ENCODE data around the gene CHKA. TPM values are rescaled to one million over a fixed set of nuclear protein-coding genes. Genes with fewer than 3 reads are reported as not detected.

CHKA gene
- total RNA-seq, 1 experiment from 2014 or later, result 136 TPM

- Histone ChIP-seq H3K9me3 (ENCODE audit: control insufficient read depth, insufficient read depth, low read depth, low read length) (no peaks in the 10 kb centered on the region), H3K27me3 (ENCODE audit: control insufficient read depth, insufficient read depth, low read length) (no peaks in the 10 kb centered on the region), H3K36me3 (ENCODE audit: control insufficient read depth, insufficient read depth, low read length) (no peaks in the 10 kb centered on the region), H3K27ac (ENCODE audit: low read length) (peak overlapping the region; percentile 30; the same call in 1 of the 2 replicates), H3K4me3 (ENCODE audit: low read depth in 2 of 2, low read length in 2 of 2) (no peak overlapping the region), H3K4me1 (ENCODE audit: control insufficient read depth, insufficient read depth, low read length) (peaks cover 57% of the 10 kb centered on the region)
- no TSS peak for BruUV-seq (replicated peaks)
- no peak for DNase-seq (ENCODE audit: low read depth, low spot score)
- TF ChIP-seq SIN3A (IDR thresholded peaks at IDR 0.05; ENCODE audit: borderline replicate concordance, insufficient read depth, low read depth, low read length) (no peak), CTCF (IDR thresholded peaks at IDR 0.05) (no peak), TCF7L2 (IDR thresholded peaks at IDR 0.05; ENCODE audit: low read depth, low read length) (no peak), REST (IDR thresholded peaks at IDR 0.05; ENCODE audit: insufficient read depth in 1 of 2, low read depth in 2 of 2, low read length in 1 of 2) (no peak), POLR2AphosphoS5 (IDR thresholded peaks at IDR 0.05; ENCODE audit: low read depth, low read length) (no peak)
- POLR2A ChIA-PET, result no interaction called here
- in situ Hi-C loops (cut with HindIII; ENCODE audit: low pct_unique_long_range_greater_than_20kb, low sequenced_read_pairs) (no loop called here), intact Hi-C loops (cut with micrococcal nuclease; ENCODE audit: unreplicated experiment) (no loop called here)
- CTCF ChIA-PET, result no interaction called here
- no peak for ATAC-seq
Measured at GRCh38 chr11:68017980-68018729, 103.0 kb downstream of the CHKA start.

GRCh38 chr11:68016904-68017817 lies 104.0 kb downstream of the CHKA start:
- POLR2A ChIA-PET, result no interaction called here
- intact Hi-C loops (cut with micrococcal nuclease; ENCODE audit: unreplicated experiment) (no loop called here), in situ Hi-C loops (cut with HindIII; ENCODE audit: low pct_unique_long_range_greater_than_20kb, low sequenced_read_pairs) (no loop called here)
- TF ChIP-seq CTCF (IDR thresholded peaks at IDR 0.05), result no peak
- no peak for TF ChIP-seq POLR2AphosphoS5 (IDR thresholded peaks at IDR 0.05; ENCODE audit: low read depth, low read length)
- TF ChIP-seq TCF7L2 (IDR thresholded peaks at IDR 0.05; ENCODE audit: low read depth, low read length), result no peak
- no peak for TF ChIP-seq REST (IDR thresholded peaks at IDR 0.05; ENCODE audit: insufficient read depth in 1 of 2, low read depth in 2 of 2, low read length in 1 of 2)
- no peak for TF ChIP-seq SIN3A (IDR thresholded peaks at IDR 0.05; ENCODE audit: borderline replicate concordance, insufficient read depth, low read depth, low read length)
- DNase-seq (ENCODE audit: low read depth, low spot score), result no peak
- ATAC-seq, result no peak
- Histone ChIP-seq H3K36me3 (ENCODE audit: control insufficient read depth, insufficient read depth, low read length) (no peaks in the 10 kb centered on the region), H3K27ac (ENCODE audit: low read length) (peak overlapping the region; percentile 25), H3K4me3 (ENCODE audit: low read depth in 2 of 2, low read length in 2 of 2) (no peak overlapping the region), H3K4me1 (ENCODE audit: control insufficient read depth, insufficient read depth, low read length) (peaks cover 67% of the 10 kb centered on the region), H3K27me3 (ENCODE audit: control insufficient read depth, insufficient read depth, low read length) (no peaks in the 10 kb centered on the region), H3K9me3 (ENCODE audit: control insufficient read depth, insufficient read depth, low read depth, low read length) (no peaks in the 10 kb centered on the region)
- CTCF ChIA-PET, result no interaction called here
- BruUV-seq (replicated peaks), result no TSS peak

All from Panc1 (cell line).